A549 (cell line): ENCODE results near the gene XRRA1. TPM values are rescaled to one million over a fixed set of nuclear protein-coding genes. Genes with fewer than 3 reads are reported as not detected.
A peak's percentile ranks its signal among the peaks of the same experiment; 100 is the strongest.

Source experiments
- ATAC-seq, 2 experiments: fragments of 200-7000 bp in 1 of 2; fragments of >200 bp in 1 of 2; cut with Nextera tagmentation in 1 of 2; cut with Tn5 transposase in 1 of 2; 3 replicates each; pipeline versions ENCODE4 v1.8.0 to v1.9.1; 2018 to 2020; ENCODE audit warnings: mild to moderate bottlenecking in 1 of 2, moderate library complexity in 1 of 2
- CTCF ChIA-PET: fragments of 300-600 bp; sonication (Branson Sonifier 250); formaldehyde crosslinking; extraction: SDS; loops from one replicate; lab custom pipeline; 2021; ENCODE audit warnings: antibody characterized with exemption, inconsistent platforms; lab: Yijun Ruan, JAX
- POLR2A ChIA-PET: fragments of 350-600 bp; formaldehyde crosslinking; extraction: SDS; loops from one replicate; lab custom pipeline; 2021; ENCODE audit warnings: antibody characterized with exemption, inconsistent platforms; lab: Yijun Ruan, JAX
- DNase-seq, 2 experiments: peaks; one replicate each; pipeline versions ENCODE4 v3.0.0 to v3.0.0-alpha.2; 2011 to 2016; ENCODE audit warnings: low read depth in 1 of 2, low spot score in 1 of 2
- FAIRE-seq: peaks from 2 replicates; lab custom pipeline; 2011; peaks lifted over from hg19 to GRCh38; lab: Jason Lieb, UNC
- H3K27ac ChIP-seq, 2 experiments: fragments of >200 bp; sonication (Bioruptor Twin); formaldehyde crosslinking; 3 replicates each; pipeline ENCODE4 v1.5.1; 2016 to 2017
- H3K4me1 ChIP-seq: fragments of >200 bp; sonication (Bioruptor Twin); formaldehyde crosslinking; 3 replicates; pipeline ENCODE4 v1.6.1; 2016
- H3K4me2 ChIP-seq: fragments of >200 bp; sonication (Bioruptor Twin); formaldehyde crosslinking; 3 replicates; pipeline ENCODE4 v1.6.1; 2016
- H3K4me3 ChIP-seq: fragments of >200 bp; sonication (Bioruptor Twin); formaldehyde crosslinking; 3 replicates; pipeline ENCODE4 v1.5.1; 2016
- H3K9me3 ChIP-seq: fragments of >200 bp; sonication (Bioruptor Twin); formaldehyde crosslinking; 3 replicates; pipeline ENCODE4 v1.6.1; 2016
- CBX8 ChIP-seq: fragments of 200-600 bp; sonication (generic); IDR thresholded peaks from 2 replicates; pipeline ENCODE4 v1.6.1; 2016
- CHD2 ChIP-seq: fragments of 150-350 bp; IDR thresholded peaks from 2 replicates; pipeline ENCODE4 v1.6.1; 2014; ENCODE audit warnings: low read length; ENCODE audit not compliant: partially characterized antibody
- CTCF ChIP-seq: fragments of >200 bp; sonication (Bioruptor Twin); formaldehyde crosslinking; IDR thresholded peaks from 3 replicates; pipeline ENCODE4 v1.5.1; 2016
- GATA3 ChIP-seq: IDR thresholded peaks from 2 replicates; pipeline ENCODE4 v1.6.1; 2012; ENCODE audit warnings: borderline replicate concordance
- HES2 ChIP-seq: fragments of >200 bp; sonication (Bioruptor Twin); formaldehyde crosslinking; IDR thresholded peaks from 2 replicates; pipeline ENCODE4 v1.6.1; 2016
- HOXB13 ChIP-seq: fragments of 250-450 bp; sonication (Bioruptor Pico); IDR thresholded peaks from 2 replicates; pipeline ENCODE4 v1.5.0; 2020; ENCODE audit warnings: low read depth, mild to moderate bottlenecking, moderate library complexity
- HOXB5 ChIP-seq: fragments of 250-450 bp; sonication (Bioruptor Pico); IDR thresholded peaks from 2 replicates; pipeline ENCODE4 v1.5.0; 2020; ENCODE audit warnings: mild to moderate bottlenecking, moderate library complexity
- KDM5A ChIP-seq: fragments of 200-600 bp; sonication (generic); IDR thresholded peaks from 2 replicates; pipeline ENCODE4 v1.6.1; 2016; ENCODE audit warnings: antibody characterized with exemption, mild to moderate bottlenecking
- MYC ChIP-seq: IDR thresholded peaks from 2 replicates; pipeline ENCODE4 v1.6.1; 2012; ENCODE audit warnings: mild to moderate bottlenecking, inconsistent platforms, low read length, improper control_type of control experiment, borderline replicate concordance
- RAD21 ChIP-seq, 2 experiments: fragments of >200 bp in 1 of 2; sonication (Bioruptor Twin) in 1 of 2; formaldehyde crosslinking in 1 of 2; IDR thresholded peaks in 1 of 2; conservative IDR thresholded peaks in 1 of 2; 2 replicates in 1 of 2; 3 replicates in 1 of 2; pipeline ENCODE4 v1.6.1; 2012 to 2018; ENCODE audit warnings: inconsistent platforms in 1 of 2
- RARB ChIP-seq: fragments of 250-450 bp; sonication (Bioruptor Pico); IDR thresholded peaks from 2 replicates; pipeline ENCODE4 v1.8.0; 2021; ENCODE audit warnings: mild to moderate bottlenecking, moderate library complexity
- REST ChIP-seq: fragments of 200-600 bp; sonication (generic); IDR thresholded peaks from 2 replicates; pipeline ENCODE4 v1.6.1; 2016; ENCODE audit warnings: antibody characterized with exemption, mild to moderate bottlenecking, moderate library complexity
- SMC3 ChIP-seq: fragments of >200 bp; sonication (Bioruptor Twin); formaldehyde crosslinking; IDR thresholded peaks from 3 replicates; pipeline ENCODE4 v1.6.1; 2018; ENCODE audit warnings: inconsistent platforms
- SREBF2 ChIP-seq: fragments of 450-650 bp; IDR thresholded peaks from 2 replicates; pipeline ENCODE4 v1.6.1; 2014; ENCODE audit warnings: mild to moderate bottlenecking, moderate library complexity
- TP53 ChIP-seq: fragments of 250-450 bp; sonication (Bioruptor Pico); IDR thresholded peaks from 2 replicates; pipeline ENCODE4 v1.5.0; 2021; ENCODE audit warnings: mild to moderate bottlenecking, moderate library complexity
- ZFP36 ChIP-seq: fragments of 450-650 bp; IDR thresholded peaks from 2 replicates; pipeline ENCODE4 v1.6.1; 2014; ENCODE audit warnings: borderline replicate concordance; ENCODE audit not compliant: partially characterized antibody
- WGBS: methylation state at CpG from one replicate; pipeline ENCODE4 v1.1.6; 2017; ENCODE audit errors: missing lambda C conversion rate; 5-methylcytosine and 5-hydroxymethylcytosine counted together
- polyA plus RNA-seq, 4 experiments: library from polyadenylated mRNA; depleted of rRNA in 3 of 4; stranded (reverse); fragments of >200 nt; fragmentation: RNase III in 1 of 4; extraction: RNeasy Plus Mini Kit Qiagen cat#74134 plus additional on column Dnase treatment in 1 of 4; gene quantifications; 2 replicates in 3 of 4; 3 replicates in 1 of 4; pipeline ENCODE4 v1.2.3, GENCODE V29; 2011 to 2017
- TF ChIP-seq, protein P1 (sequence below): IDR thresholded peaks from 2 replicates; pipeline ENCODE4 v1.6.1; 2012

Gene XRRA1
- polyA plus RNA-seq, 2 of the 4 experiments (the other 2 are of a cell fraction), result 6.6 to 10.6 TPM

DNA sequence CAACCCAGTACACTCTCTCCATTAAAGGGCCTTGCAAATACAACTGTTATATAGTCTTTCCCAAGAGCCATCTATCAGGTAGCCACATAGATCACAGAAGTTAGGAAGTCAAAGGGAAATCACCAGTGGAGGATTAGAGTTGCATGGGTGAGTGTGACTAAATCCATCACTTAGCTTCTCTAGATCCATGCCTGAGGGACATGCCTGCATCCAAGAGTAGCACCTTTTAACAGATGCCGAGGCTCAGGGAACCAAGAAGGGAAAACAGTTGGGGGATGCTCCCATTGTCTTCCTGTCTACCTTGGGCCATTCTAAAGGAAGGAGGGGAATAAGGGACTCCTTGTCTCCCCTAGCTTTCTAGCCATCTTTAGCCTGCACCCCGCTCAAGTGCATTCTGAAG lies 77.9 kb downstream of the XRRA1 start (continued):
- TF ChIP-seq ZFP36 (no peak), HOXB13 (no peak)

DNA sequence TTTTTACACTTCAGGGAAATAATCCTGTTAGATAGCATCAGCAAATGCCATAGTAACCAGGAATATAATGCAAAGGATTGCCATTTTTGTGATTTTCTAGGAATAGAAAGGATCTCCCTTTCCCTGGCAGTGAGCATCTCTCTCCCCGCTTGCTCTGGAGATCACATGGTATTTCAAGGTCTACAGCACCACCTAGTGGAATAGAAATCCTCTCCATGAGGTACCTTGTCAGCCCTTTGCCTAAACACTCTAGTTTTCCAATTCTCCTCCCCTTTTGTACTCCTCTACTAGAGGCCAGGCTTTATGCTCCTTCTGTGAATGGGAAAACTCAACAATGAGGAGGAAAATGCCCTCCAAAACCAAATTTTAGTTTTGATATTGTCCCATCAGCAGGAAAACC lies 78.4 kb downstream of the XRRA1 start:
- ChIA-PET POLR2A (no interaction called here), CTCF (interaction anchor here (1.2 to 2.0 kb wide), 6 partner anchors 9 to 420 kb away, joined by 3 to 9 read pairs (median 4); no protein-coding TSS in a partner anchor)
- 67% methylated on average over 1 of the region's 1 CpG for WGBS
- no peak overlapping the region for H3K4me2 ChIP-seq
- ATAC-seq (peak; percentile 88 to 93), DNase-seq (peak; percentile 46 to 74), FAIRE-seq (no peak)
- TF ChIP-seq CTCF, result peak; percentile 51
- TF ChIP-seq HES2, result no peak
- TF ChIP-seq, protein P1, sequence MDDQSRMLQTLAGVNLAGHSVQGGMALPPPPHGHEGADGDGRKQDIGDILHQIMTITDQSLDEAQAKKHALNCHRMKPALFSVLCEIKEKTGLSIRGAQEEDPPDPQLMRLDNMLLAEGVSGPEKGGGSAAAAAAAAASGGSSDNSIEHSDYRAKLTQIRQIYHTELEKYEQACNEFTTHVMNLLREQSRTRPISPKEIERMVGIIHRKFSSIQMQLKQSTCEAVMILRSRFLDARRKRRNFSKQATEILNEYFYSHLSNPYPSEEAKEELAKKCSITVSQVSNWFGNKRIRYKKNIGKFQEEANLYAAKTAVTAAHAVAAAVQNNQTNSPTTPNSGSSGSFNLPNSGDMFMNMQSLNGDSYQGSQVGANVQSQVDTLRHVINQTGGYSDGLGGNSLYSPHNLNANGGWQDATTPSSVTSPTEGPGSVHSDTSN, result no peak
- no peak for TF ChIP-seq KDM5A
- TF ChIP-seq RARB (CRISPR knock-in tag), result no peak
- TF ChIP-seq GATA3, result no peak
- TF ChIP-seq MYC, result no peak
- peak; percentile 57 to 71 for TF ChIP-seq RAD21 (conservative IDR thresholded peaks at IDR 0.05 in 1 of 2, IDR thresholded peaks at IDR 0.05 in 1 of 2)
- 0 out of 3 replicates have a peak, but pooled peaks have one; percentile 6 for TF ChIP-seq SMC3
- no peak for TF ChIP-seq REST
- no peak for TF ChIP-seq TP53 (CRISPR knock-in tag)
- no peak for TF ChIP-seq CBX8
- no peak overlapping the region for H3K27ac ChIP-seq
- H3K4me3 ChIP-seq, result no peak overlapping the region
- H3K4me1 ChIP-seq, result no peaks in the 10 kb centered on the region
- peaks cover 31% of the 10 kb centered on the region for H3K9me3 ChIP-seq

DNA sequence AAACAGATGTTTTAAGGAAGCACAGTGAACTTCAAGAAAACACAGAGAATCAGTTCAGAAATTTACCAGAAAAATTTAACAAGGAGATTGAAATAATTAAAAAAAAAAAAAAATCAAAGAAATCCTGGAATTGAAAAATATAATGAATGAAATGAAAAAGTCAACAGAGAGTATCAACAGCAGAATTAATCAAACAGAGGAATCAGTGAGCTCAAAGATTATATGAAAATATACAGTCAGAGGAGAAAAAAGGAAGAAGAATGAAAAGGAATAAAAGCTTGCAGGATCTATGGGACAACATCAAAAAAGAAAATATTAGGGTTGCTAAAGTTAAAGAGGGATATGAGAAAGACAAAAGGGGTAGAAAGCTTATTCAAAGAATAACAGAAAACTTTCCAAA lies 82.3 kb downstream of the XRRA1 start:
- ChIA-PET POLR2A (no interaction called here), CTCF (interaction anchor here (0.8 kb wide), 1 partner anchor 117 kb away, joined by 5 read pairs; no protein-coding TSS in a partner anchor)
- DNase-seq, result no peak
- ATAC-seq, result no peak
- Histone ChIP-seq H3K9me3 (peaks cover 45% of the 10 kb centered on the region), H3K4me1 (no peaks in the 10 kb centered on the region), H3K4me3 (no peak overlapping the region), H3K27ac (no peak overlapping the region), H3K4me2 (no peak overlapping the region)
- FAIRE-seq, result no peak
- TF ChIP-seq SREBF2 (no peak), CHD2 (no peak), HOXB5 (CRISPR knock-in tag) (no peak), SMC3 (no peak)
